Posterior vena cava (tissue), 2 donors: ENCODE measurements around the gene PDE4D. TPM values are rescaled to one million over a fixed set of nuclear protein-coding genes. Genes with fewer than 3 reads are reported as not detected.

Source experiments
- DNase-seq: peaks from one replicate; pipeline ENCODE4 v3.0.0-alpha.2; 2020; ENCODE audit warnings: low spot score
- intact Hi-C, 2 donors: fragments of 100-400 bp; cut with DNase I; formaldehyde crosslinking; loops; one replicate each; pipeline versions ENCODE4 v1.14.1 to v1.14.2; 2022 to 2023
- total RNA-seq, 2 donors: library from RNA; stranded (reverse); fragmentation: NEBNext Ultra II Directional; extraction: Animal tissue kit (Norgen Biotek cat#: 25700); gene quantifications; one replicate each; pipeline ENCODE4 v1.2.1, GENCODE V29; 2021
- donor health status: DM: yes; HTN: yes; CAD: no.
- donor health status: DM: yes; HTN: yes; CAD: no.

PDE4D gene
- total RNA-seq, 2 donors from 2014 or later, result 72.4 to 106 TPM

- peak; percentile 29 for DNase-seq
- intact Hi-C loops, result no loop called here
Measured at GRCh38 chr5:59724482-59725391, 168.8 kb downstream of the PDE4D start.

- intact Hi-C loops, result loop anchor here in 1 of 2 donors (2.0 kb wide), 1 partner anchor 68 kb away; no protein-coding TSS in a partner anchor
- DNase-seq, result no peak
Measured at GRCh38 chr5:59722874-59723273, 170.7 kb downstream of the PDE4D start.

GRCh38 chr5:59721741-59722140 lies 171.8 kb downstream of the PDE4D start:
- intact Hi-C loops, result loop anchor here in 1 of 2 donors (2.0 kb wide), 1 partner anchor 69 kb away; no protein-coding TSS in a partner anchor

DNA sequence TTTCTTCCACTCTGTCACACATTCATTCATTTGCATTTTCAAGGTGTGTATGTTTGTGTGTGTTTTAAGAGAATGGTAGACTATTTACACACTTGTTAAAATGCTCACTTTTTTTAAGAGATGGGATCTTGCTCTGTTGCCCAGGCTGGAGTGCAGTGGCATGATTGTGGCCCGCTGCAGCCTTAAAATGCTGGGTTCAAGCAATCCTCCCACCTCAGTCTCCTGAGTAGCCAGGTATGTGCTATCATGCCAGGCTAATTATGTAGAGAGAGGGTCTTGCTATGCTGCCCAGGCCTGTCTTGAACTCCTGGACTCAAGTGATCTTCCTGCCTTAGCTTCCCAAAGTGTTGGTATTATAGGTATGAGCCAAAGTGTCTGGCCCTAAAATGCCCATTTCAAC lies 173.5 kb downstream of the PDE4D start:
- intact Hi-C loops, result no loop called here
- no peak for DNase-seq

More at GRCh38 chr5:59721741-59722140, 171.8 kb downstream of the PDE4D start:
- no peak for DNase-seq

- no peak for DNase-seq
- intact Hi-C loops, result no loop called here
Measured at GRCh38 chr5:59716966-59717500, 176.5 kb downstream of the PDE4D start.

GRCh38 chr5:59716029-59716428 lies 177.5 kb downstream of the PDE4D start:
- DNase-seq, result no peak
- intact Hi-C loops, result no loop called here

GRCh38 chr5:59715228-59715627 lies 178.3 kb downstream of the PDE4D start:
- intact Hi-C loops, result no loop called here
- DNase-seq, result no peak

DNA sequence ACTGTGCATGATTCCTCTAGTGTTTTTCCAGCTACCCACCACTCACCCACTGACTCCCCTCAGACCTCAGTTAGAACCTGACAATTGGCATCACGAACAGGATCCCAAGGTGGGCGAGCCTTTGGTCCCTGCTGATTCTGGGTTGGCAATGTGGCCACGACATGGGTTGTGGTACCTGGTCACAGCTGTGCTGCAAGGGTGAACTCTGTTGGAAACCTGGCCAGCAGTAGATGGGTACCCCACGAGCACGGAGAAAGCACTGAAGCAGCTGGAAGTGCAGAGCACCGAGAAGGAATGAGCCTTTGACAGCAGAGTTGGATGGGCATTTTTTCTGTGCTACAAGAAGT lies 180.1 kb downstream of the PDE4D start:
- intact Hi-C loops, result no loop called here
- DNase-seq, result no peak

- no peak for DNase-seq
- intact Hi-C loops, result no loop called here
Measured at GRCh38 chr5:59712836-59713497, 180.6 kb downstream of the PDE4D start.

GRCh38 chr5:59711310-59711709 lies 182.2 kb downstream of the PDE4D start:
- DNase-seq, result no peak
- intact Hi-C loops, result no loop called here

DNA sequence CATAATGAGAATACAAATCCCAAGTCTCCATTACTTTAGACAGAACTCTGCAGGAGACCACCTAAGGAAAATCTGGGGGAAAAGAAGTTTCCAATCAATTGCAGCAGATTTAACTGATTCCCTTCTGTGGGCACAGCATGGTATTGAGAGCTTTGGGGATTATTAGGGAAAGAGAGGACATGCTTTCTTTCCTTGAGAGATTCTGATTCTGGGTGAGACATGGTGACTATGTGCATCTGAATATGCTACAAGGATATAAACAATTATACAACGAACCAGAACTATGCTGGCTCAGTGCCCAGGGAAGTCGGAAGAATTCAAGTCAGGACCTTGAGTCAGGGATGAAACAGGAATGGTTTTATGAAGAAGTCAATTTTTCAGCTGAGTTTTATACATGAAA lies 183.7 kb downstream of the PDE4D start:
- no peak for DNase-seq

DNA sequence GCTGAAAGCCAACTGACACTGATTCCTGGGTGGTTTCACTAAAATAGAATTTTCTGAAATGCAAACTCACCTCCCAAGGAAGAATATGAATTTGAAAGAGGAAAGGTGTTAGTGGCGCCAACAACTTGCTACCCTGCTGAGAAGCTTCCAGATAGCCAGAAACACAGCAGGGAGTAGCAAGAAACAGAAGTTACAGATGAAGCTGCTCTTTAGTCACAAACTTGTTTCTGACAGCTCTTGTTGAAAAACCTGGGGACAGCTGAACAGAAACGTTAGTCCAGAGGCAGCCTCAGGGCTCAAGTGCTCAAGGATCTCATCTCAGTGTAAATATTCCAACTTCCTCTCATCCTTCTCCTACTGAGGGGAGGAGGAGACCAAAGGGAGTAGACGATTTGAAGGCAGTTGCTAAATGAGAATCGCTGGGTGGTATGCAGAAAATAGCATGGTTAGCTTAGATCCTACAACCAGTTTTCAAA lies 184.1 kb downstream of the PDE4D start:
- no peak for DNase-seq
- intact Hi-C loops, result no loop called here

More for the DNA sequence above, 183.7 kb downstream of the PDE4D start:
- intact Hi-C loops, result no loop called here

- intact Hi-C loops, result no loop called here
- no peak for DNase-seq
Measured at GRCh38 chr5:59704936-59705335, 188.6 kb downstream of the PDE4D start.

DNA sequence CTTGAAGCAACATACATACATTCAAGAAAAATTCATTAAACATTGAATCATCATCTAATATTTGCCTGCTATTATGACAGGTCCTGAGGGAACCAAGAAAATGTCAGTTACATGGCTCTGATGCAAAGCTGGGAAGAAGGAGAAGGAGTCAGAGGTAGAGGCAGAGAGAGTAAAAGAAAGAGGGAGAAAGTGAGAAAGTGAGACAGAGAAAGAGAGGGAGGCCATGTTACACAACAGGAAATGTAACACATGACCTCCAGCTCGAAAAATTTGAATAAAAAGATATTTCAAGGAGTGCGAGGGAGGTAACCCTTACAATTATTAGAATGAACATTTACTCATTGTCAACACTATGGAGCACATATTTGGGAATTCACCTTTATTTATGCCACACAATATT lies 189.7 kb downstream of the PDE4D start:
- intact Hi-C loops, result no loop called here
- no peak for DNase-seq

DNA sequence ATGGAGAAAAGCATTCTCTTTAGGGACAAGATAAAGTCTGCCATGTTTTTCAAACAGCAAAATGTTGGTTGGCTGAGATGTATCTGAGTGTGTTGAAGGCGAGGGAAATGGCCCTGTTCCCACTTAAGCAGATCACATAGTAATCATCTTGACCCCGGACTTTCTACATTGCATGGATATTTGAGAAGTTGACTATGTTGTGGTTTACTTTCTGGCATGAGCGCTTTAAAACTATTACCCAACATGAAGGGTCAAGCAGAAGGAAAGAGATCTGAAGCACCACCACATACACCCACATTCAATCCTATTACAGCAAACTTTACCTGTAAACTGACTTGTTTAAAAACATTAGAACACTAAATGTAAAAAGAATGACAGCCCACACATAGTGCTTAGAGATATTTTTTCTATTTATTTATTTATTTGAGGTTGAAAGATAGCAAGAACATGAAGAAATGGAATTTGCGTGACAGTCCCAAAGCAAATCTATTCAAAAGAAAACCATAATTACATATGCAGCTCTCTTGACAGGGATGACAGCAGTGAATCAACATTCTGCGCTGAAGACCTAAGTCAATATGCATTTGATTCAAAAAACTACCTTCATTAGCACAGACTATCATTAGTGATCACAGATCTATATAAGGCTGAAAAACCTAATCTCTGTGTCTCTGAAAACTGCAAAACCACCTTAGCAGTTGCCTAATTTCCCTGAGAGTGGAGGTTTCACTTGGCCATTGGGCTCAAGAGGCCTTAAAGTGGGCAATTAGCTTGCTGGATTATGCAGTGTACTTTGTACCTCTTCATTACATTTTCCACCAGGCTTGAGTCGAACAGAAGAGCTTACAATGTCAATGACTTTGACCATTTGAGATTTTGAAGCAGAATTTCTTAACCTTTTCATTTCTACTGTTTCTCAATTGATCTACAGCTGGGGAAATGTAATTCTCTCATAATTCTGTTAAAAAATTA lies 195.0 kb downstream of the PDE4D start:
- intact Hi-C loops, result no loop called here
- no peak for DNase-seq

- intact Hi-C loops, result no loop called here
- DNase-seq, result no peak
Measured at GRCh38 chr5:59694411-59694810, 199.1 kb downstream of the PDE4D start.

DNA sequence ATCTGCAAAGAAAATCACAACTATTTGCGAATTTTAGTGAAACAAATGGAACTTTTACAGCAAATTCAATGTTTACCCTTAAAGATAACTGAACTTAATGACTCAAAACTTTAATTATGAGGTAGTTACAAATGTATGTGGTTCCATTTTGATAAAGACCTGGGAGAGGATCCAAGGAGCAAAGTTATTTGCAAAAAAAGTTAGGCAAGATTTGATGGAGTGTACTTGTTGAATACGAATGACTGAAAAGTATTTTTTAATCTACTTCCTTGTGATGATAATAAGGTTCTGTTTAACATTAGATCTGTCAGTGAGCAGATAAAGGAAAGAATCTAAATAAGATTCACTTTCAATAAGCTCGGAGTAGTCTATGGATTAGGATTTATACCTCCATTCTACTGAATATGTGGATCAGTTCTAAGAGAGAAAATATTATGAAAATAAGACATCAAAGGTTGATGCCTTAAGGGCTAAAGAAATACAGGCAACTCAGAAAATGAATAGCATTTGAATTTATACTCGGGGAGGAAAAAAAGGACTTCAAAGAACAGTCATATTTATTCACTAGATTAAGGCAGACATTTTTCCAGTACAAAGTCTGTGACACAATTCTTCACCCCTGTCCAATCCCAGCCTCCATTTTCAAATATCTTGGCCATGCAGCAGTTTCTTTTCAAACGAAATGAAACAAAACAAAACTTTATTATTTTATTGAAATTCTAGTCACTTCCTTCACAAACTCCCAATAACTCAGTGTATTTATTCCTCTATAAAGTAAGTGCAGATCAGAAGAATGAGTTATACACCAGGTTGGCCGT lies 199.8 kb downstream of the PDE4D start:
- intact Hi-C loops, result no loop called here
- DNase-seq, result no peak

- no peak for DNase-seq
- intact Hi-C loops, result no loop called here
Measured at GRCh38 chr5:59685793-59686192, 207.7 kb downstream of the PDE4D start.
